Measurements from ENCODE around the gene QRICH1. TPM values are rescaled to one million over a fixed set of nuclear protein-coding genes. Genes with fewer than 3 reads are reported as not detected.

The QRICH1 gene
- total and polyA plus RNA-seq, 12 donors = 46.2 to 101 (median 78.9) TPM

DNA sequence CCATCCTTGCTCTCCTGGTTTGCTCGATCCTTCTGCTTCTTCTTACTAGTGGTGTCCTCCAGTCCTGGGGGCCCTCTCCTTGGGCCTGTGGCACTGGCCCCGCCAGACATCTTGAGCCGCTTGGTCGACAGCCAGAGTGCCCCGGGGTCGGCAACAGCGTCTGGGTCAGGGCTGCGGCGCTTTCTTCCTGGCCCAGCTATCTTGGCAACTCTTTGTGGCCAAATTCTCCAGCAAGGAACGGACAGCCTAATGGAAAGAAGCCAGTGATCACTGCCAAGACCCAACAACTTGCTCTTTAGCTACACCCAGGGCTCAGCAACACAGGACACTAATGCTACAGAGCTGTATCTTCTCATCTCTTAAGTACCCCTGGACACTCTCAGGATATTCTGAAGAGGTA lies 25.2 kb upstream of the QRICH1 start:
- TF ChIP-seq, protein P1, sequence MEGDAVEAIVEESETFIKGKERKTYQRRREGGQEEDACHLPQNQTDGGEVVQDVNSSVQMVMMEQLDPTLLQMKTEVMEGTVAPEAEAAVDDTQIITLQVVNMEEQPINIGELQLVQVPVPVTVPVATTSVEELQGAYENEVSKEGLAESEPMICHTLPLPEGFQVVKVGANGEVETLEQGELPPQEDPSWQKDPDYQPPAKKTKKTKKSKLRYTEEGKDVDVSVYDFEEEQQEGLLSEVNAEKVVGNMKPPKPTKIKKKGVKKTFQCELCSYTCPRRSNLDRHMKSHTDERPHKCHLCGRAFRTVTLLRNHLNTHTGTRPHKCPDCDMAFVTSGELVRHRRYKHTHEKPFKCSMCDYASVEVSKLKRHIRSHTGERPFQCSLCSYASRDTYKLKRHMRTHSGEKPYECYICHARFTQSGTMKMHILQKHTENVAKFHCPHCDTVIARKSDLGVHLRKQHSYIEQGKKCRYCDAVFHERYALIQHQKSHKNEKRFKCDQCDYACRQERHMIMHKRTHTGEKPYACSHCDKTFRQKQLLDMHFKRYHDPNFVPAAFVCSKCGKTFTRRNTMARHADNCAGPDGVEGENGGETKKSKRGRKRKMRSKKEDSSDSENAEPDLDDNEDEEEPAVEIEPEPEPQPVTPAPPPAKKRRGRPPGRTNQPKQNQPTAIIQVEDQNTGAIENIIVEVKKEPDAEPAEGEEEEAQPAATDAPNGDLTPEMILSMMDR (IDR thresholded peaks at IDR 0.05) = no peak
- TF ChIP-seq POLR2A (IDR thresholded peaks at IDR 0.05) = no peak
- peak in 6 of 7 donors; percentile 49 to 74 (median 64) for DNase-seq
- WGBS, 4 donors = 21 to 54% (median 40%) methylated on average over 7 to 10 of the region's 10 CpGs
- Histone ChIP-seq H3K4me1 (replicated peaks in 1 of 2) (peaks cover 16 to 17% of the 10 kb centered on the region in 2 donors), H3K36me3 (replicated peaks in 1 of 2) (peaks cover 0 to 79% of the 10 kb centered on the region in 2 donors), H3K4me3 (no peak overlapping the region), H3K27ac (peak overlapping the region; percentile 35 to 98 (median 93)), H3K9me3 (replicated peaks in 1 of 3) (no peaks in the 10 kb centered on the region), H3K27me3 (no peaks in the 10 kb centered on the region)
- intact Hi-C loops (cut with DNase I) = no loop called here

DNA sequence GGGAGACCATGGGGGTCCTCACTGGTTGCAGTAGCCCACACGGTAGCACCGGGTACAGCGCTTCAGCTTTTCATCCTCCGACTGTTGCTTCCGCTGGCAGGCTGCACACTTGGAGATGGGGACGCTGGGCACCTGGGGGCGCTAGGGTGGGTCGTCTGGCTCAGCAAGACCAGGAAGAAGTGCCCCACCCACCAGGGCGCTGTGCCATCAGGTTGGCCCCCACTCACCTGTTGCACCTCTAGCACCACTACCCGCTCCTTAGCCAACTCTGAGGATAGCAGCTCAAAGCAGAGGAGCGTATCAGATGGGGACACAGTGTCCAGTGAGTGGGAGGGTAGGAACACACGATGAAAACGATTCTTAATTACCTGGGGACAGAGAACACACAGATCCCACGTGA lies 18.4 kb upstream of the QRICH1 start:
- intact Hi-C loops (cut with DNase I) = no loop called here
- H3K9me3 ChIP-seq (replicated peaks in 1 of 3) = no peaks in the 10 kb centered on the region
- WGBS, 4 donors = 85 to 91% (median 89%) methylated on average over 9 to 14 of the region's 14 CpGs
- H3K4me3 ChIP-seq = no peak overlapping the region
- no peaks in the 10 kb centered on the region for H3K27me3 ChIP-seq
- no peak for DNase-seq
- H3K4me1 ChIP-seq (replicated peaks in 1 of 2) = no peaks in the 10 kb centered on the region
- H3K27ac ChIP-seq = no peak overlapping the region
- peaks cover 0 to 99% of the 10 kb centered on the region in 2 donors for H3K36me3 ChIP-seq (replicated peaks in 1 of 2)
- no peak for TF ChIP-seq POLR2A (IDR thresholded peaks at IDR 0.05)
- TF ChIP-seq, protein P1 (IDR thresholded peaks at IDR 0.05) = no peak

DNA sequence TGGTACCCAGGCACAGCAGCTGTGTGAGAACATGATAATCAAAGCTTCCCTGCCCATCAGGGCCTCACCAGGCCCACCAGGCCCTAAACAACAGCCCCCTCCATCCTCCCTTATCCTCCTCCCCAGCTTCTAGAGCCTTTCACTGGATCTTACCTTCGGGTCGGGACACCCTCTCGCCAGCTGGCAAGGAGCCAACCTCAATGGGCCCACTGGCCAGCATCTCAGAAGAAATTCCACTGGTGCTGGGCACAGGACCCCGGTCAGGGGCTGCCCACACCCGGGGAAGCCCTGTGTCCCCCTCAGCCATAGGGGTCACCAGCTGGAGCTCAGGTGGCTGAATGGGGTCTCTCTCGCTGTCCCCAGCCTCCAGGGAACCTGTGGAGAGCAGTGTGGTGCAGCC lies 17.5 kb upstream of the QRICH1 start:
- Histone ChIP-seq H3K27ac (no peak overlapping the region), H3K9me3 (replicated peaks in 1 of 3) (no peaks in the 10 kb centered on the region), H3K4me1 (replicated peaks in 1 of 2) (no peaks in the 10 kb centered on the region), H3K27me3 (no peaks in the 10 kb centered on the region), H3K4me3 (no peak overlapping the region), H3K36me3 (replicated peaks in 1 of 2) (peaks cover 0 to 92% of the 10 kb centered on the region in 2 donors)
- no peak for DNase-seq
- TF ChIP-seq POLR2A (IDR thresholded peaks at IDR 0.05) = no peak
- TF ChIP-seq, protein P1 (IDR thresholded peaks at IDR 0.05) = no peak
- 20 to 73% (median 70%) methylated on average over 1 to 6 of the region's 6 CpGs for WGBS, 4 donors
- intact Hi-C loops (cut with DNase I) = no loop called here

DNA sequence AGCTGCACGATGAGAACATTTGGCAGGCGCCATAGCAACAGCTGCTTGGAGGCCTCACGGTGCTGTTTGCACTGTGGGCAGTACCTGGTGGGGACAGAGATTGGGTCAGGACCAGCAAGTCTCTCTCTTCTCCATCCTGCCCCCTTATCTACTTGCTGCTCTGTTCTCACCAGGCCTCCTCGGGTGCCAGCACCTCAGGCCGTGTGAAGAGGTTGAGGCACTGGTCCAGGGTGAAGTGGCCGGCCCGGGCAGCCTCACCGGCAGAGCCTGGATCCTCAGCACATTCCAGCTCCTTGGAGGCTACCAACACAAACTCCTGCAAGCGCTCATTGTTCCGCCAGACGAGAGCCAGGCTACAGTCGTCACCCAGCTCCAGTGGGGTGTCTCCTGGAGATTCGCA lies 16.9 kb upstream of the QRICH1 start:
- Histone ChIP-seq H3K36me3 (replicated peaks in 1 of 2) (peaks cover 0 to 87% of the 10 kb centered on the region in 2 donors), H3K9me3 (replicated peaks in 1 of 3) (no peaks in the 10 kb centered on the region), H3K4me3 (no peak overlapping the region), H3K27me3 (no peaks in the 10 kb centered on the region), H3K4me1 (replicated peaks in 1 of 2) (peaks cover 0 to 1% of the 10 kb centered on the region in 2 donors), H3K27ac (no peak overlapping the region)
- DNase-seq = no peak
- TF ChIP-seq, protein P1 (IDR thresholded peaks at IDR 0.05) = no peak
- TF ChIP-seq POLR2A (IDR thresholded peaks at IDR 0.05) = no peak
- intact Hi-C loops (cut with DNase I) = no loop called here
- 17 to 89% (median 87%) methylated on average over 1 to 13 of the region's 13 CpGs for WGBS, 4 donors
